Metanephros (tissue), 2 donors: ENCODE measurements around the gene IFT80. TPM values are rescaled to one million over a fixed set of nuclear protein-coding genes. Genes with fewer than 3 reads are reported as not detected.

Source experiments
- small RNA-seq: library from RNA; depleted of rRNA; stranded (forward); fragments of <200 nt; gene quantifications from one replicate; pipeline ENCODE3, GENCODE V24; 2014; ENCODE audit warnings: low replicate concordance
- total RNA-seq: library from RNA; depleted of rRNA; stranded (reverse); fragments of >200 nt; gene quantifications from one replicate; pipeline ENCODE4 v1.2.3, GENCODE V29; 2014

Gene IFT80
- total RNA-seq, result 36.3 TPM

DNA sequence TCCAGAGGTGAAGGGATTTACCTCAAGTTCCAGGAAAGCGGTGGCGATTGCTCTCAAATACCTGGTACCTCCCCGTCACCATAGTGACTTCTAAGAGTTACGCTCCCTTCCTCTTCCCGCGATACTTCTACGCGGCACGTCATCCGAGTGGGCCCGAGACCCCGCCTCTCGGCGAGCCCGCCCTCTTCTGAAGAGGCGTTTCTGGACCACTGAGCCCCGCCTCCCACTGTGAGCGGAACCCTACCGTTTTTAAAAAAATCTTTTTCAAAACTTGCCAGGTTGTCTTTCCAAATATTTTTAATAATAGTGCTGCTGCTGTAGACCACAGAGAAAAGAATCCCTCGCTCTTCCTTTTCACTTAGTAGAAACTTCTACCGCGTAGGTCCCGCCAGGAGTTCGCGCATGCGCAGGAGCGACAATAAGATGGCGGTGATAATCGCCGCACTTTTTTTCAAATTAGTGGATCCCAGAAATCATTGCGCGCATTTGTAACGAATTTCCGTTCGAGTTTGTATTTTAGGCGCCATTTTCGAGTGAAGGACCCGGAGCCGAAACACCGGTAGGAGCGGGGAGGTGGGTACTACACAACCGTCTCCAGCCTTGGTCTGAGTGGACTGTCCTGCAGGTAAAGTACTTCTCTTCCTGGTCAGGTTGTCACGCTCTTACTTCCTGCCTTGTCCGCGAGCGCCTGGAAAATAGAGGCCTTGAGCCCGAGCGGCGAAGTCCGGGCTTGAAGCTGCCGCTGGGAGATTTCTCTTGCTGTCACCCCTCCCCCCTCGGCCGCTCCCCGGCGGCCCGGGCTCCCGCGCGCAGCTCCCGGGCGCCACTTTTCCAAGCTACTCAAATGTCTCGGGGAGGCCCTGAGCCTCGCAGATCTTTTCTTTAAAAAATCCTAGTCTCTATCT, at the start of gene IFT80, which contains the start of gene SMC4:
Gene IFT80 (minus strand): TSS at position 101 of the 905 bp plus-strand sequence. CDS start 14,625 bp downstream, outside the sequence.
Gene SMC4 (plus strand): TSS at position 526 of the 905 bp plus-strand sequence. CDS start 1,177 bp downstream, outside the sequence.

DNA sequence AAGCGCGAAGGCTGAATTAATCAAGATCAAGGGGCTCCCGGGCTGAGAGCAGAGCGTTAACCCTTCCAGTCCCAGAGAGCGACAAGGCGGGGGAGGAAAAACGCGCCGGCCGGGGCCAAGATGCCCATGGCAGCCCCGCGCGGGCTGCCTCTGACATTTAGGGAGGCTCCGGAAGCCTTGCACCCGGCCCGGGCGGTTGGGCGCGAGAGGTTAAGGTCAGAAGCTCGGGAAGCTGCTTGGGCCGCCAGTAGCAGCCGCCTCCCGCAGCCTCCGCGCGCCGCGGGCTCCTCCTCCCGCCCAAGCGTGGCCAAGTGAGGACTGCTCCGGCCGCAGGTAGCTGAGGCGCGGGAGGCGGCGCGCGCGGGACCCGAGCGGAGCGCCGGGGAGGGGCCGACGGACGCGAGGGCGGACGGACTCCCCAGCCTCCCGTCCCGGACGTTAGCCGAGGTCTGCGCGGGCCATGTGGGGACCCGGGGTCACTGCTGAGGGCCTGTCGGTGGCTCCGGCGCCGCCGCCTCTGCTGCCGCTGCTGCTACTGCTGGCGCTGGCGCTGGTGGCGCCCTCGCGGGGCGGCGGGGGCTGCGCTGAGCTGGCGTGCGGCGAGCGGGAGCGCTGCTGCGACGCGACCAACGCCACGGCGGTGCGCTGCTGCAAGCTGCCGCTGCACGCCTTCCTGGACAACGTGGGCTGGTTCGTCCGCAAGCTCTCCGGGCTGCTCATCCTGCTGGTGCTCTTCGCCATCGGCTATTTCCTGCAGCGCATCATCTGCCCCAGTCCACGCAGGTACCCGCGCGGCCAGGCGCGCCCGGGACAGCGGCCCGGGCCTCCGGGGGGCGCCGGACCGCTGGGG, 173.6 kb downstream of the IFT80 start, which contains the start of gene C3orf80:
Gene C3orf80 (plus strand): TSS at position 247 of the 850 bp plus-strand sequence. CDS start 214 bp downstream, at position 461.

Small RNAs within 50 kb of the gene (small RNA-seq; reads per million reads assigned to genes)
- gene MIR15B, result 18.2 reads per million, percentile 95 among the genes with 10 or more reads in this experiment
- 2.4 reads per million, percentile 90 among the genes with 10 or more reads in this experiment for gene MIR16-2

Other genes with a start within 250 kb of the IFT80 start
- gene C3orf80, start 173.8 kb downstream of the IFT80 start, total RNA-seq, result 0.53 TPM
- 77.5 TPM for gene SMC4, start 425 bp upstream of the IFT80 start, total RNA-seq
- 15.9 TPM for gene TRIM59, start 50.6 kb upstream of the IFT80 start, total RNA-seq
- gene KPNA4, start 166.3 kb upstream of the IFT80 start, total RNA-seq, result 40.3 TPM